GM10266 (cell line): ENCODE measurements around the gene ATMIN.

Experiments
- DNase-seq: peaks from one replicate; pipeline ENCODE4 v3.0.0; 2012; ENCODE audit errors: extremely low spot score
- CTCF ChIP-seq: IDR thresholded peaks from 2 replicates; pipeline ENCODE4 v1.5.1; 2012; ENCODE audit warnings: mild to moderate bottlenecking, low read depth; ENCODE audit not compliant: control insufficient read depth, insufficient read depth; ENCODE audit errors: missing control alignments

ATMIN gene

GRCh38 chr16:81094771-81095251 is 59.2 kb downstream of the ATMIN start:
- DNase-seq, result no peak
- TF ChIP-seq CTCF, result no peak

DNA sequence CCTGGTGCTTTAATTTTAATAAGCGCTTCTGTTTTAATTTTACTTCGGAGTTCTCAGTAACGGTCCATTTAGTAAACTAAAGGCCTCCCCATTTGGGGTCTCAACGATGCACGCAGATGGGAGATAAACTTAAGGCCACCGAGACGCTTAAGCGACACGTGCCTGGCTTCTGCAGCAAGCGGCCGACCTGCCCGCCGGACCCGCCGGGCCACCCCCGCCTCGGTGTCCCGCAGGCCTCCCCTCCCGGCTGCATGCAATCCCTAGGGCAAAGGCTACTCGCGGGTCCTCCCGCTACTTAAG is 60.0 kb downstream of the ATMIN start:
- TF ChIP-seq CTCF, result no peak
- DNase-seq, result no peak

- TF ChIP-seq CTCF, result no peak
- peak; percentile 96 for DNase-seq
These were observed 60.5 kb downstream of the ATMIN start, which contains the start of gene GCSH for GRCh38 chr16:81095953-81096714. TSS of gene GCSH (minus strand) at chr16:81096395. CDS start at chr16:81096278, 117 bp downstream.

DNA sequence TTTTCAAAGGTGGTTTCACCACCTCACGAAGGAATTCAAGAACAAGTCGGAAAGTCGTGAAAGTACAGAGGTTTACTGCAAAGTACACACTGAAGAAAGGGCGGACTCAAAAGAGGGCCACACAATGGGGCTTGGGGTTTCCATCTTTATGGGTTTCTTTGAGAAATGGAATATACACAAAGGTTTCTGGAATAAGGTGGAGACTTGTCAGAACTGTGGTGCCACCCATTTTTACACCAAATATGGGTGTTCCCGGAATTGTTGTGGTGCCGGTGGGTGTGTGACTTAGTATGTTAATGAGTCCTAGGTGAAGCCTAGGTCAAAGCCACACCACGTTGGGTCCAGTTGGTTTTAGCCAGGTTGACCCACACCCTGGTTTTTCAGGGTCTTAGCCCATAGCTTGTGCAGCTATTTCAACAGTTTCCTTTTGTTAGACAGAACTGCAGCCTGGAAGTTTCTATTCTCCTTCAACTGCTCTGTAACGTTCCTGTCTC is 61.1 kb downstream of the ATMIN start:
- no peak for TF ChIP-seq CTCF
- DNase-seq, result no peak
